Neural progenitor cell (in vitro differentiated cells): ENCODE measurements around the gene CISD1.
"Not testable (repeated sequence)": the region's sequence is repeated elsewhere in the genome, so short reads cannot be mapped to it uniquely, and the experiment has no call there.

Source experiments
- CTCF ChIP-seq: fragments of 200-600 bp; sonication (generic); IDR thresholded peaks from 2 replicates; pipeline ENCODE4 v1.5.1; 2017; ENCODE audit warnings: antibody characterized with exemption, mild to moderate bottlenecking
- EZH2 ChIP-seq: fragments of 200-600 bp; sonication (generic); IDR thresholded peaks from 2 replicates; pipeline ENCODE4 v1.6.1; 2017; ENCODE audit warnings: antibody characterized with exemption, mild to moderate bottlenecking, moderate library complexity
- EZH2phosphoT487 ChIP-seq: fragments of 200-600 bp; sonication (generic); IDR thresholded peaks from 2 replicates; pipeline ENCODE4 v1.6.1; 2017; ENCODE audit warnings: antibody characterized with exemption

GRCh38 chr10:58256013-58256780 is 12.8 kb upstream of the CISD1 start:
- not testable (repeated sequence) for TF ChIP-seq CTCF, EZH2, EZH2phosphoT487
